ENCODE data around the gene OR52I2.

Gene OR52I2

DNA sequence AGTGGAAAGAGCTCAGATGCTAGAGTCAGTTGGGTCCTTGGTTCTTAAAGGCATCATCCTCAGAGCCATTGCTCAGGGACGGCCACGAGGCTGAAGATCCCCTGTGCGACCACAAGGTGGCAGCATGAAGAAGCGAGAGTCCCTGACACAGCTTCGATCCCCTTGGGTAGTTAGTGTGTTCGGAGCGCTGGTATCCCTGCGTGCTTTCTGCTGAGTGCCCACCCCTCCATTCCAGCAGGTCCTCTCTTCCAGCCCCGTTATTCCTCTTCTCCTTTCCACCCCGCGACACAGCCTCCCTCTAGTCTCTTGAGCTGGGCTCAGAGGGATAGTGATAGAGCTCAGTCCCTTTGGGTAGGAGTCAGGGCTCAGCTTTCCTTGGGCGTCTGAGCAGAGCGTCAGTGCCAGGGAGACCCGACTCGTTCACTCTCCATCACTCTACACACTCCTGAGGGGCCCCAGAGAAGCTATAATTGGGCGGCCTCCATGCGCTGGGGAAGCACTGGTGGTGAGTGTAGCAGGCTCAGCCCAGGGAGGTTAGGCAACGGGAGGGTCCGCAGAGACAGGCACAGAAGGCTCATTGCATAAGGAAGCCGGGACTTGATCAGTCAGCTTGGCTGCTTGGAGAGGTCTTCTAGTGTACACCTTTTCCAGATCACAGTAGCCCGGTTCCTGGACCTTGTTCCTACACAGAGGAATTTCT lies 55.6 kb downstream of the OR52I2 start, which contains the start of gene OR51D1:
OR51D1 (plus strand) TSS at position 516 of the 700 bp plus-strand sequence. CDS start 2,314 bp downstream, outside the sequence.
- TF ChIP-seq, protein P1, sequence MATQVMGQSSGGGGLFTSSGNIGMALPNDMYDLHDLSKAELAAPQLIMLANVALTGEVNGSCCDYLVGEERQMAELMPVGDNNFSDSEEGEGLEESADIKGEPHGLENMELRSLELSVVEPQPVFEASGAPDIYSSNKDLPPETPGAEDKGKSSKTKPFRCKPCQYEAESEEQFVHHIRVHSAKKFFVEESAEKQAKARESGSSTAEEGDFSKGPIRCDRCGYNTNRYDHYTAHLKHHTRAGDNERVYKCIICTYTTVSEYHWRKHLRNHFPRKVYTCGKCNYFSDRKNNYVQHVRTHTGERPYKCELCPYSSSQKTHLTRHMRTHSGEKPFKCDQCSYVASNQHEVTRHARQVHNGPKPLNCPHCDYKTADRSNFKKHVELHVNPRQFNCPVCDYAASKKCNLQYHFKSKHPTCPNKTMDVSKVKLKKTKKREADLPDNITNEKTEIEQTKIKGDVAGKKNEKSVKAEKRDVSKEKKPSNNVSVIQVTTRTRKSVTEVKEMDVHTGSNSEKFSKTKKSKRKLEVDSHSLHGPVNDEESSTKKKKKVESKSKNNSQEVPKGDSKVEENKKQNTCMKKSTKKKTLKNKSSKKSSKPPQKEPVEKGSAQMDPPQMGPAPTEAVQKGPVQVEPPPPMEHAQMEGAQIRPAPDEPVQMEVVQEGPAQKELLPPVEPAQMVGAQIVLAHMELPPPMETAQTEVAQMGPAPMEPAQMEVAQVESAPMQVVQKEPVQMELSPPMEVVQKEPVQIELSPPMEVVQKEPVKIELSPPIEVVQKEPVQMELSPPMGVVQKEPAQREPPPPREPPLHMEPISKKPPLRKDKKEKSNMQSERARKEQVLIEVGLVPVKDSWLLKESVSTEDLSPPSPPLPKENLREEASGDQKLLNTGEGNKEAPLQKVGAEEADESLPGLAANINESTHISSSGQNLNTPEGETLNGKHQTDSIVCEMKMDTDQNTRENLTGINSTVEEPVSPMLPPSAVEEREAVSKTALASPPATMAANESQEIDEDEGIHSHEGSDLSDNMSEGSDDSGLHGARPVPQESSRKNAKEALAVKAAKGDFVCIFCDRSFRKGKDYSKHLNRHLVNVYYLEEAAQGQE (IDR thresholded peaks at IDR 0.05; ENCODE audit: insufficient read depth in 1 of 2, low read depth in 2 of 2, low read length in 2 of 2): no peak

DNA sequence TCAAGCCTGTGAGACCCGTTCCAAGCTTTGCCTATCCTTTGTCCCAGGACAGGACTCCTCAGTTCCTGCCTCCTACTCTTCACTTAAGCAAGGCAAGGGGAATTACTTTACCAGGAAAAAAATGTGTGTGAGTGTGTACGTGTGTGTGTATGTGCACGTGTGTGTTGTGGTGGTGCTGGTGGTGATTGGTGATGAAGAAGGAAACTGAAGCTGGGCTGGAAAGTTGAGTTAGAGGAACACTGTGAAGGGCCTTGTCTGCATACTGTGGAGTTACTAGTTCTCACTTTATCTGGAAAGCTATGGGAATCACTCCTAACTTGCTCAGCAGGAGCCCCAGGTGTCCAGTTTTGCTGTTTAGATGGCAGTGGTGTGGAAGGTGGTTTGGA lies 56.1 kb downstream of the OR52I2 start:
- TF ChIP-seq SIN3A (IDR thresholded peaks at IDR 0.05; ENCODE audit: borderline replicate concordance, insufficient read depth, low read length): no peak

DNA sequence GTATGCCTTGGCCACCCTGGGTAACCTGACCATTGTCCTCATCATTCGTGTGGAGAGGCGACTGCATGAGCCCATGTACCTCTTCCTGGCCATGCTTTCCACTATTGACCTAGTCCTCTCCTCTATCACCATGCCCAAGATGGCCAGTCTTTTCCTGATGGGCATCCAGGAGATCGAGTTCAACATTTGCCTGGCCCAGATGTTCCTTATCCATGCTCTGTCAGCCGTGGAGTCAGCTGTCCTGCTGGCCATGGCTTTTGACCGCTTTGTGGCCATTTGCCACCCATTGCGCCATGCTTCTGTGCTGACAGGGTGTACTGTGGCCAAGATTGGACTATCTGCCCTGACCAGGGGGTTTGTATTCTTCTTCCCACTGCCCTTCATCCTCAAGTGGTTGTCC lies 58.4 kb downstream of the OR52I2 start:
- TF ChIP-seq, protein P1 (IDR thresholded peaks at IDR 0.05; ENCODE audit: insufficient read depth in 1 of 2, low read depth in 2 of 2, low read length in 2 of 2): no peak
- TF ChIP-seq POLR2AphosphoS5 (IDR thresholded peaks at IDR 0.05; ENCODE audit: low read depth, low read length) (no peak), SIN3A (IDR thresholded peaks at IDR 0.05; ENCODE audit: borderline replicate concordance, insufficient read depth, low read length) (no peak)

DNA sequence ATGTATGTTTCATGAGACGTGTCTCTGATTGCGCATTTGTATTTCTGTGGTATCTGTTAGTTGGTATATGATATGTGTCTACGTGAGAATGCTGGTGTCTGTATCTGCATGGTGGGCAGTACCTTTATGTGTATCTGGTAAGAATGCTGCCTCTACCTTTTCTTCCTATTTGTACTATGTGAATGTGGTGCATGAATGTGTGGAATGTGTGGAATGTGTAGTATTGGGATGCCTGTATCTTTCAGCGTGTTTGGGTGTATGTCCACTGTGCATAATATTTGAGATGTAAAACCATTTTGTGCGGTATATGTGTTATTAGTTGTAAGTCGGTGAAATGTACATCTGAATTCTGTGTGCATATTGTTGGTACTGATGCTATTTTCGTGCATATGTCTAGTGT lies 60.0 kb downstream of the OR52I2 start:
- no peak for TF ChIP-seq TAF1 (IDR thresholded peaks at IDR 0.05; ENCODE audit: borderline replicate concordance, insufficient read depth, low read length)
- TF ChIP-seq, protein P1 (IDR thresholded peaks at IDR 0.05; ENCODE audit: insufficient read depth in 1 of 2, low read depth in 2 of 2, low read length in 2 of 2): no peak
- TF ChIP-seq FOXP2 (optimal IDR thresholded peaks at IDR 0.05; ENCODE audit: borderline replicate concordance, extremely low read depth, extremely low read length, insufficient read depth): no peak
- TF ChIP-seq SIN3A (IDR thresholded peaks at IDR 0.05; ENCODE audit: borderline replicate concordance, insufficient read depth, low read length): no peak
- TF ChIP-seq POLR2AphosphoS5 (IDR thresholded peaks at IDR 0.05; ENCODE audit: low read depth, low read length): no peak

DNA sequence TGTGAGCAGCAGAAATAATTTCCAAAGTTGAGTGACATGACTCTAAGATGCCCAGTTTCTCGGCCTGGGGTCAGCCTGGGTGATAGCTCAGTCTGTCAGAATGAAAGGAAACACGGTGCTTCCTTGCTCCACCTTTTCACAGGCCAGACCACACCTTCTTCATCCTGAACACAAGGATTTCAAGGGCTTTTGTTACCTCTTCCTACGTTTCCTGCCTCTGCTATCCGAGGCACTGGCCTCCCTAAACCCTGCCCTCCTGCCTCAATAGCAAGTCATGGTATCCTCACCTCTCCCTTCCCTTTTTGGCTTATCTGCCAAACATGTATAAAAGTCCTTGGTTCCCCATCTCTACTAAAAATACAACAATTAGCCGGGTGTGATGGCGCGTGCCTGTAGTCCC lies 60.5 kb downstream of the OR52I2 start:
- TF ChIP-seq, protein P1 (IDR thresholded peaks at IDR 0.05; ENCODE audit: insufficient read depth in 1 of 2, low read depth in 2 of 2, low read length in 2 of 2): no peak
- TF ChIP-seq FOXP2 (optimal IDR thresholded peaks at IDR 0.05; ENCODE audit: borderline replicate concordance, extremely low read depth, extremely low read length, insufficient read depth) (no peak), TAF1 (IDR thresholded peaks at IDR 0.05; ENCODE audit: borderline replicate concordance, insufficient read depth, low read length) (no peak), POLR2AphosphoS5 (IDR thresholded peaks at IDR 0.05; ENCODE audit: low read depth, low read length) (no peak), SIN3A (IDR thresholded peaks at IDR 0.05; ENCODE audit: borderline replicate concordance, insufficient read depth, low read length) (no peak)
